ENCODE data around the gene RREB1. TPM values are rescaled to one million over a fixed set of nuclear protein-coding genes. Genes with fewer than 3 reads are reported as not detected.

RREB1 gene
- polyA plus RNA-seq, 2 donors, result 13.0 to 19.7 TPM

DNA sequence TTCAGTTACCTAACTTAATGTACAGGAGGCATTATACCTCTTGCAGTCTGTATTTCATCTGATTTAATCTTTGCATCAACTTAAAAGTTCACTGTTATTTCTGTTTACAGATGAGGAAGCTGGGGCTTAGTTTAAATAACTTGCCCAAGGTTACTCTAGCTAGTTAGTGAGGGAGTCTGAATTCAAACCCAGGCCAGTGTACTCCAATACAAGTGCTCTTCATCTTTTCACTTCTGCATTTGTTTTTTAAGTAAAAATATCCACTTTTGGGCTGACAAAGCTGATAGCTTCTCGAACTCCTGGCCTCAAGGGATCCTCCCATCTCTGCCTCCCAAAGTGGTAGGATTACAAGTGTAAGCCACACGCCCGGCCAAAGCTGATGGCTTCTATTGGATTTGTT is 23.6 kb downstream of the RREB1 start:
- Histone ChIP-seq H3K36me3 (ENCODE audit: control insufficient read depth in 2 of 2, insufficient read depth in 2 of 2, low read length in 1 of 2) (peaks cover 0 to 2% of the 10 kb centered on the region in 2 donors), H3K4me3 (ENCODE audit: low read depth in 1 of 2, low read length in 2 of 2) (no peak overlapping the region), H3K27ac (ENCODE audit: low read depth in 2 of 2, low read length in 1 of 2) (no peak overlapping the region), H3K9me3 (ENCODE audit: control insufficient read depth in 2 of 2, insufficient read depth in 1 of 2, low read depth in 1 of 2, low read length in 1 of 2) (no peaks in the 10 kb centered on the region), H3K4me1 (ENCODE audit: control insufficient read depth in 2 of 2, insufficient read depth in 2 of 2, low read length in 1 of 2) (peaks cover 0 to 13% of the 10 kb centered on the region in 2 donors), H3K27me3 (ENCODE audit: control insufficient read depth in 1 of 2, insufficient read depth in 2 of 2, low read length in 2 of 2) (no peaks in the 10 kb centered on the region)
- 86 to 88% methylated on average over 3 of the region's 3 CpGs for WGBS, 2 donors

DNA sequence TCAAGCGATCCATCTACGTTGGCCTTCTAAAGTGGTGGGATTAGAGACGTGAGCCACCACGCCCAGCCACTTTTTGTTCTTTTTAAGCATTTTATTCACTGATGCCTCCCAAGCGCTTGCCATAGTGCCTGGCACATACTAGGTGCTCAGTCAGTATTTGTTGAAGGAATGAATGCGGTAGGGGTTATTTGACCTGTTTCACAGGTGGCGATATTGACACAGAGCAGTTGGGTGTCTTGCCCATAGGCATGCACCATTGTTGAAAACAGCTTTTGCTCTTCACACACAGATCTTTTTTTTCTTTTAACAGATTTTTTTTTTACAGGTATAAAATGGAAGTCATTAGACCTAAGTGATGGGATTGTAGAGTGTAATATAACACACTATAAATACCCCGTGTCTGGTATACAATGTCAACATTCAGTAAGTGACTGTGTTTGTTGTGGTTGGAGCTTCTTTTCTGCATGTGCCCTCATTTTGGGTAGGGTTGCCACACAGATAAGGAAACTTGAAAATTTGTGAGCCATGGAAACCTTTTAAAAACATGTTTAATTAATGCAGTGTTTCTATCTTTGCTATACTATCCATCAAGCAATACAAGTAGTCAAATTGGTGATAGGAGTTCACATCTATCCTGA is 24.8 kb downstream of the RREB1 start:
- H3K9me3 ChIP-seq (ENCODE audit: control insufficient read depth in 2 of 2, insufficient read depth in 1 of 2, low read depth in 1 of 2, low read length in 1 of 2), result no peaks in the 10 kb centered on the region
- no peak overlapping the region for H3K4me3 ChIP-seq (ENCODE audit: low read depth in 1 of 2, low read length in 2 of 2)
- H3K27me3 ChIP-seq (ENCODE audit: control insufficient read depth in 1 of 2, insufficient read depth in 2 of 2, low read length in 2 of 2), result no peaks in the 10 kb centered on the region
- peaks cover 6 to 16% of the 10 kb centered on the region in 2 donors for H3K4me1 ChIP-seq (ENCODE audit: control insufficient read depth in 2 of 2, insufficient read depth in 2 of 2, low read length in 1 of 2)
- WGBS, 2 donors, result 85 to 89% methylated on average over 8 of the region's 8 CpGs
- H3K27ac ChIP-seq (ENCODE audit: low read depth in 2 of 2, low read length in 1 of 2), result peak overlapping the region in 1 of 2 donors; percentile 24
- peaks cover 0 to under 1% of the 10 kb centered on the region in 2 donors for H3K36me3 ChIP-seq (ENCODE audit: control insufficient read depth in 2 of 2, insufficient read depth in 2 of 2, low read length in 1 of 2)

DNA sequence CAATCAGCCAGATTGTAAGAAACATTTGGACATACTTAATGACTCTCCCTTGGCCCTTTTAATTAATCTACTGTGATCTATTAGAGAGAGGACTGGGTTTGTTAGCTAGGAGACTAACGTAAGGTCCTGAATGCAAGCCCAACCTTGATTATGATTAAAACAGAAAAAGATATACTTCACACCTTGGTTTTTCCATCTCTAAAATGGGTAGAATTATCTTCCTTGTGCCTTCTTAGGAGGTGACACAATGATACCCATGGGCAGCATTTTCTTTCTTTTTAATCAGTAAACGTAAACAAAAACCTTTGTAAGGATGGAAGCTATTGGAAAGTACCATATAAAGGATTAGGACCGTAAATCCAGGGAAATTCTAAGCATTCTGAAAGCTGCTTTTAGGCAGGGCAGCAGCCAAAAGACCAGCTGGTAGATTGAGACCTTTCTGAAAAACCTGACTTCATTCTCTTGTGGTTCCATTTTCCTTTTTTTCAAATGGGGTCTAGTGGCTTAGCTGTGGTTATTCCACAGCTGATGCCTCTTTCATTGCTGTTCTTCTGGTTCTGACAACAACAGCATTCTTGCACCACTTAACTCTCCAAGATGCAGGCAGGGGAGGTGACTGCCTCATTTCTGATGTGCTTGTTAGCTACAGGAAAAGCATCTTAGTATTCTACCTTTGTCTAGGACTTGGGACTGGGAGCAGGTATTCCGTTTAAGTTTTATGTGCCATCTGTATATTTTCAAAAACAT is 27.4 kb downstream of the RREB1 start:
- Histone ChIP-seq H3K36me3 (ENCODE audit: control insufficient read depth in 2 of 2, insufficient read depth in 2 of 2, low read length in 1 of 2) (no peaks in the 10 kb centered on the region), H3K9me3 (ENCODE audit: control insufficient read depth in 2 of 2, insufficient read depth in 1 of 2, low read depth in 1 of 2, low read length in 1 of 2) (no peaks in the 10 kb centered on the region), H3K27me3 (ENCODE audit: control insufficient read depth in 1 of 2, insufficient read depth in 2 of 2, low read length in 2 of 2) (no peaks in the 10 kb centered on the region), H3K4me3 (ENCODE audit: low read depth in 1 of 2, low read length in 2 of 2) (no peak overlapping the region), H3K4me1 (ENCODE audit: control insufficient read depth in 2 of 2, insufficient read depth in 2 of 2, low read length in 1 of 2) (peaks cover 6 to 7% of the 10 kb centered on the region in 2 donors), H3K27ac (ENCODE audit: low read depth in 2 of 2, low read length in 1 of 2) (peak overlapping the region in 1 of 2 donors; percentile 33)
- WGBS, 2 donors, result 83 to 84% methylated on average over 4 of the region's 4 CpGs

DNA sequence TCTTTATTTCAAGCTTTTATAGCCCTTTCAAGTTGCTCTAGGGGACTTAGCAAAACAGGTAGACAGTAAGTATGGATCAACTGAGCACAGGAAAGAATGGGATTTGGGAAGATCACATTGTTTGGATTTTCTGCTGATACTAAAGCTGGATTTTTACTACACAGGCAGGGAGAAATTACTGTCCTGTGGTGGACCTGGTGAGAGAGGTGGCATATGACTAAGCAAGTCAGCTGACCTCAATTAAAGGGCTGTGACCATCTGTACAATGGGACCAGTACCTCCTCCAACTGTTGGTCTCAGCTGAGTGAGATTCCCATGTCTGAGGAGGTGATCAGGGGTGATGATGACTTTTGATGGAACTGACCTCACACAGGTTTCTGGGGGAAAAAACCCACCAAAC is 28.0 kb downstream of the RREB1 start:
- Histone ChIP-seq H3K27ac (ENCODE audit: low read depth in 2 of 2, low read length in 1 of 2) (no peak overlapping the region), H3K4me3 (ENCODE audit: low read depth in 1 of 2, low read length in 2 of 2) (no peak overlapping the region), H3K27me3 (ENCODE audit: control insufficient read depth in 1 of 2, insufficient read depth in 2 of 2, low read length in 2 of 2) (no peaks in the 10 kb centered on the region), H3K4me1 (ENCODE audit: control insufficient read depth in 2 of 2, insufficient read depth in 2 of 2, low read length in 1 of 2) (peaks cover 5 to 6% of the 10 kb centered on the region in 2 donors), H3K9me3 (ENCODE audit: control insufficient read depth in 2 of 2, insufficient read depth in 1 of 2, low read depth in 1 of 2, low read length in 1 of 2) (no peaks in the 10 kb centered on the region), H3K36me3 (ENCODE audit: control insufficient read depth in 2 of 2, insufficient read depth in 2 of 2, low read length in 1 of 2) (no peaks in the 10 kb centered on the region)

DNA sequence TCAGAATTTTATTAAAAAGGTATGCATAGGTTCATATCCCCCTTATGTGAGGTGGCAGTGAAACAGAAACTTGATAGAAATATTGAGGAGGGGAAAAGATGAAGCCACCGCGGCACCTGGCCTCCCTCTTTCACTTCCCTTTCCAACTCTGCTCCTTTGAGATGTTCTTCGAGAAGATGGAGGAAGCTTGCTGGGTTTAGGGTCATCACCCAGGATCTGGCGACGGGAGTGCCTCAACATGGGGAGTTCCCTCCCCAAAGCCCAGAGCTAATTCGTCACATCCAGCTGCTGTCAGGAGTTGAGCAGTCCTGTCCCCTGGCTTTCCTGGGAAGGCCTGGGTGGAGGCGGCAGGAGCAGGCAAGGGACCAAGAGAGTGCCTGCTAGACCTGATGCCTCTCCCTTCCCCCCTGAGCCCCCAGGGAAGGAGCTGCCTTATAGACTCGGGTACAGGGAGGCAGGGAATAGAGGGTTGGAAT is 29.1 kb downstream of the RREB1 start:
- Histone ChIP-seq H3K27me3 (ENCODE audit: control insufficient read depth in 1 of 2, insufficient read depth in 2 of 2, low read length in 2 of 2) (no peaks in the 10 kb centered on the region), H3K36me3 (ENCODE audit: control insufficient read depth in 2 of 2, insufficient read depth in 2 of 2, low read length in 1 of 2) (no peaks in the 10 kb centered on the region), H3K4me1 (ENCODE audit: control insufficient read depth in 2 of 2, insufficient read depth in 2 of 2, low read length in 1 of 2) (peaks cover 5 to 6% of the 10 kb centered on the region in 2 donors), H3K4me3 (ENCODE audit: low read depth in 1 of 2, low read length in 2 of 2) (no peak overlapping the region), H3K27ac (ENCODE audit: low read depth in 2 of 2, low read length in 1 of 2) (peak overlapping the region; percentile 79 to 87), H3K9me3 (ENCODE audit: control insufficient read depth in 2 of 2, insufficient read depth in 1 of 2, low read depth in 1 of 2, low read length in 1 of 2) (no peaks in the 10 kb centered on the region)
- 70 to 73% methylated on average over 8 of the region's 8 CpGs for WGBS, 2 donors

DNA sequence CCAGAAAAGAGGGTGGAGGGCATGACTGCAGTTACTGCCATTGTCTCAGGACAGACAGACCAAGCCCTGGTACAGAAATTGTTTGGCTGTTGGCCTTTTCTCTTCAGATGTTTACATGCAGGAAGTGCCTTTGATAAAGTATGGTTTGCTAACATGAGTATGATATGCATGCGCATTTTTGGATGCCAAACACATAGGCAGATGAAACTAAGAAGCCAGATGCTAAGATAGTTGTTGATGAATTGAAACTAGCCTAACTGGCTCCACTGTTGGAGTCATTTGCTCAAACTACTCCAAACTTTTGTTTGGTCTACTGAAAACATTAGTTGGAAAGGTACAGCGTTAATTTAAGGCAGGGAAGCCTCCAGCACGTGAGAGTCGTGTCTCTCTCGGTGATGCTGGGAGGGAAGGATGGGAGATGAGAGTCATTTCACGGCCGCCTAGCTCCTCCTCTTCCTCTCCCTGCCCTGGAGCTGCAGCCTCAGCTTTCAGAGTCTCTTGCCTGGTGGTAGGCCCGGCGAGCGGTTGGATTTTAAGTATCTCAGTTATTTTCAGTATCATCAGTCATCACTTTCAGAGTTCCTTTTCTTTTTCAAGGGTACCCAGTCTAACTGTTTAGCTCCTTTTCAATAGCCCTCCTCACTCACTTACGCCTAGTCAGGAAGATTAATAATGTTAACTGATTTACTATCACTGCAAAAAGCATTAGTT is 29.7 kb downstream of the RREB1 start:
- Histone ChIP-seq H3K27me3 (ENCODE audit: control insufficient read depth in 1 of 2, insufficient read depth in 2 of 2, low read length in 2 of 2) (no peaks in the 10 kb centered on the region), H3K9me3 (ENCODE audit: control insufficient read depth in 2 of 2, insufficient read depth in 1 of 2, low read depth in 1 of 2, low read length in 1 of 2) (no peaks in the 10 kb centered on the region), H3K36me3 (ENCODE audit: control insufficient read depth in 2 of 2, insufficient read depth in 2 of 2, low read length in 1 of 2) (peaks cover 0 to 2% of the 10 kb centered on the region in 2 donors), H3K4me3 (ENCODE audit: low read depth in 1 of 2, low read length in 2 of 2) (no peak overlapping the region), H3K4me1 (ENCODE audit: control insufficient read depth in 2 of 2, insufficient read depth in 2 of 2, low read length in 1 of 2) (peaks cover 9 to 10% of the 10 kb centered on the region in 2 donors), H3K27ac (ENCODE audit: low read depth in 2 of 2, low read length in 1 of 2) (peak overlapping the region; percentile 79 to 87)
- 13 to 19% methylated on average over 11 of the region's 11 CpGs for WGBS, 2 donors

DNA sequence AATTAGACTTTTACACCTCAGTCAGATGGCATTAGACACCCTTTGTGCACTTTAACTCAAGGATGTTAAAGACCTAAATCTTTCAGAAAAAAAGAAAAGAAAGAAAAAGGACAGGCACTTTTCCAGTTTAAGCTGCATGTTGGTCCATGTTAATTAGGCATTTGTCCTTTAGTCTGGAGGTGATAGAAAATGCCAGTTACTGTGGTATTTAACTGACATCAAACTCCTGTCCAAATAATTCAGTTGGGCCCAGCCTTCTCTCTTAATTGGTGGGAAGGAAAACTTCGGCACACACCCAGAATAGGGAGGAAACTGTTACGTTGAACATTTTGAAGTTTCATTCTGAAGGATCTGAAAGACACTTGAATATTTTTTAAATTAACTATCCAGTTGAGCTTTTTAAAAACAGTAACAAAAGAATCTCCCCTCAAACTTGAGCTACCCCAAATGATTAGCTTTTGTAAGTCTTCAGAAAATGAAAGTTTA is 30.3 kb downstream of the RREB1 start:
- H3K27me3 ChIP-seq (ENCODE audit: control insufficient read depth in 1 of 2, insufficient read depth in 2 of 2, low read length in 2 of 2), result no peaks in the 10 kb centered on the region
- no peak overlapping the region for H3K4me3 ChIP-seq (ENCODE audit: low read depth in 1 of 2, low read length in 2 of 2)
- peaks cover 10 to 11% of the 10 kb centered on the region in 2 donors for H3K4me1 ChIP-seq (ENCODE audit: control insufficient read depth in 2 of 2, insufficient read depth in 2 of 2, low read length in 1 of 2)
- peak overlapping the region in 1 of 2 donors; percentile 79 for H3K27ac ChIP-seq (ENCODE audit: low read depth in 2 of 2, low read length in 1 of 2)
- no peaks in the 10 kb centered on the region for H3K9me3 ChIP-seq (ENCODE audit: control insufficient read depth in 2 of 2, insufficient read depth in 1 of 2, low read depth in 1 of 2, low read length in 1 of 2)
- 25 to 37% methylated on average over 2 of the region's 2 CpGs for WGBS, 2 donors
- H3K36me3 ChIP-seq (ENCODE audit: control insufficient read depth in 2 of 2, insufficient read depth in 2 of 2, low read length in 1 of 2), result peaks cover 0 to 2% of the 10 kb centered on the region in 2 donors

DNA sequence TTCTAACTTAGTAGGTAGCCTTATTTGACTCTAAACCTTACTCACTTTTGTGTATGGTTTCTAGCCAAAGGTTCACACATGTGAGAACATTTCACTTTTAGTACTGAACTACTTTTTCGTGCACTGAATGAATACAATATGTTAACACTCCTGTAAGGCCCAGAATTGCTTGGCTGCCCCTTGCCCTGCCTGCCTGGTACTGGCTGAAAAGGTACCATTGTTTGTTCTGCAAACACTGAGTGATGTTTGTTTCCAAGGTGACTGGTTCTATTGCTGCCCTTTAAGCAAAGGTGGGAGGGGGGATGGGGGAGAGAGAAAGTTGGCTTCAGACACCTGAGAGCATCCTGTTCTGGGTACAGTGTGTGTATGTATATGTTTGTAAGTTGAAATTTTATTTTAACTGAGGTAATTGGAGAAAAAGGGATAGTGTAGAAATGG is 31.2 kb downstream of the RREB1 start:
- peaks cover 10 to 12% of the 10 kb centered on the region in 2 donors for H3K4me1 ChIP-seq (ENCODE audit: control insufficient read depth in 2 of 2, insufficient read depth in 2 of 2, low read length in 1 of 2)
- H3K36me3 ChIP-seq (ENCODE audit: control insufficient read depth in 2 of 2, insufficient read depth in 2 of 2, low read length in 1 of 2), result peaks cover 0 to 2% of the 10 kb centered on the region in 2 donors
- no peaks in the 10 kb centered on the region for H3K9me3 ChIP-seq (ENCODE audit: control insufficient read depth in 2 of 2, insufficient read depth in 1 of 2, low read depth in 1 of 2, low read length in 1 of 2)
- H3K27ac ChIP-seq (ENCODE audit: low read depth in 2 of 2, low read length in 1 of 2), result peak overlapping the region in 1 of 2 donors; percentile 69
- H3K27me3 ChIP-seq (ENCODE audit: control insufficient read depth in 1 of 2, insufficient read depth in 2 of 2, low read length in 2 of 2), result no peaks in the 10 kb centered on the region
- WGBS, 2 donors, result 48 to 51% methylated on average over 1 of the region's 1 CpG
- H3K4me3 ChIP-seq (ENCODE audit: low read depth in 1 of 2, low read length in 2 of 2), result no peak overlapping the region

DNA sequence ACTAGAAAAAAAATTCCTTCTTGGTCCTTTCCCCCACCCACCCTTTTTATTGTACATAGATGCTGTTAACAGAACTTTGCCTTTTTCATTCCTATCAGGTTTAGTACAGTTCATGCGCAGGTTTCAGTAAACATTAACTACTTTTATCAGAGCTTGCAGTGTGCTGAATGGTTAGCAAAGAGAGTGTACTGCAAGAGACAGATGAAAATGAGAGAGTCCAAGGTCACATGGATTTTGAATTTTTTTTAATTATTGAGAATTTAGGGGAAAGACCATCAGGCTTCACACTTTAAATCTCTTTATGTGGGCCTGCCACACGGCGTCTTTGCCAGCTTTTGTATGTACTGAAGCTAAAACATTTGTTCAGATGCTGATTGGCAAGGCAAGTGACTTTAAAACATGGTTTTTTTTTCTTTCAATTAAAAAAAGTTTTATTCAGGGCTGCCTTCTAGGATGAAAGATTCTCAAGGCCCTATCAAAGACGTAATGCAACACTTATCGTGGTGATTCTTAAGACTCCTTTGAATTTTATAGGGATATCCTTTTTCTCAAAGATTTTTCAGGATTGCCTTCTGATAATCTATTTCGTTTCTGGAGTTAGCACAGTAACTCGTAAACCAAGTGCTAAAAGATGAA is 32.2 kb downstream of the RREB1 start:
- Histone ChIP-seq H3K4me3 (ENCODE audit: low read depth in 1 of 2, low read length in 2 of 2) (no peak overlapping the region), H3K4me1 (ENCODE audit: control insufficient read depth in 2 of 2, insufficient read depth in 2 of 2, low read length in 1 of 2) (peaks cover 10 to 12% of the 10 kb centered on the region in 2 donors), H3K27me3 (ENCODE audit: control insufficient read depth in 1 of 2, insufficient read depth in 2 of 2, low read length in 2 of 2) (no peaks in the 10 kb centered on the region), H3K36me3 (ENCODE audit: control insufficient read depth in 2 of 2, insufficient read depth in 2 of 2, low read length in 1 of 2) (peaks cover 0 to 2% of the 10 kb centered on the region in 2 donors), H3K9me3 (ENCODE audit: control insufficient read depth in 2 of 2, insufficient read depth in 1 of 2, low read depth in 1 of 2, low read length in 1 of 2) (no peaks in the 10 kb centered on the region), H3K27ac (ENCODE audit: low read depth in 2 of 2, low read length in 1 of 2) (no peak overlapping the region)
- WGBS, 2 donors, result 60 to 76% methylated on average over 7 of the region's 7 CpGs

All from esophagus (tissue), 2 donors.